ENCODE measurements around the gene VEGFB. TPM values are rescaled to one million over a fixed set of nuclear protein-coding genes. Genes with fewer than 3 reads are reported as not detected.

Gene VEGFB
- total RNA-seq (2013) = 2.6 TPM
- polyA plus RNA-seq = 1 to 10 TPM in 1 of 3 donors, under 1 TPM in 1, not detected in 1; 0.40 to 5.6 TPM
- 2.5 and 2.6 TPM in 2 replicates for polyA minus RNA-seq
- 1.3 to 18.6 (median 4.7) reads per million in 11 experiments for total RNA-seq

DNA sequence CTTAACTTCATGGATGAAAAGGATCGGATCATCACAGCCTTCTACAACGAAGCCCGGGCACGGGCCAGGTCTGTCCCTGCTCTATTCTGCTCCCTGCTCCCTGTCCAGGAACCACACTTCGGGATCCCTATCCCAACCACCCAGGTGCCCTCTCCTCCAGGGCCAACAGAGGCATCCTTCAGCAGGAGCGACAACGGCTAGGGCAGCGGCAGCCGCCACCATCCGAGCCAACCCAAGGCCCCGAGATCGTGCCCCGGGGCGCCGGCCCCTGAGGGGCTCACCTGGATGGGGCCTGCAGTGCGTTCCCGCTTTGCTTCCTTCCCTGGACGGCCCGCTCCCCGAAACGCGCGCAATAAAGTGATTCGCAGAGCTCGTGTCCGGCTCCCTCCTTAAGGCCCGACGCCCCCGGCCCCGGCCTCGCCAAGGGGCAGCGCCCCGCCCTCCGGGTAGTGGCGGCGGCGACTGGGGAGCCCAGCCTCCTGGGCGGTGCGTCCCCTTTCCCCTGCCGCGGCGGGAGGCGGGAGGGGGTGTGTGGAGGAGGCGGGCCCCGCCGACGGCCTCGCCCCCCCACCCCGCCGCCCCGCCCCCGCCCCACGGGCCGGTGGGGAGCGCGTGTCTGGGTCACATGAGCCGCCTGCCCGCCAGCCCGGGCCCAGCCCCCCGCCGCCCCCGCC is at the start of gene VEGFB:
TSS of gene VEGFB (plus strand) at position 672 of the 674 bp plus-strand sequence. CDS start 250 bp downstream, outside the sequence.
- DNase-seq = peak; percentile 19 to 35 (median 29)
- Histone ChIP-seq H3K27me3 (ENCODE audit: control insufficient read depth in 2 of 2, insufficient read depth in 2 of 2, low read length in 2 of 2) (peaks cover 0 to 7% of the 10 kb centered on the region in 2 donors), H3K27ac (ENCODE audit: low read depth in 1 of 2, low read length in 2 of 2) (no peak within 1 kb of the TSS), H3K79me2 (ENCODE audit: insufficient read depth, low read length) (peaks cover 5% of the 10 kb centered on the region), H4K20me1 (ENCODE audit: insufficient read depth, low read length) (no peaks in the 10 kb centered on the region), H3K9me3 (replicated peaks in 1 of 2; ENCODE audit: control insufficient read depth in 1 of 2, insufficient read depth in 1 of 2, low read length in 2 of 2) (no peaks in the 10 kb centered on the region), H3K4me2 (replicated peaks; ENCODE audit: extremely low read depth, low read length, poor library complexity, severe bottlenecking) (peak within 1 kb of the TSS; percentile 84), H3K4me1 (ENCODE audit: control insufficient read depth in 1 of 2, insufficient read depth in 2 of 2, low read length in 2 of 2) (peaks cover 53 to 74% of the 10 kb centered on the region in 2 donors), H2AFZ (ENCODE audit: insufficient read depth, low read depth, low read length, poor library complexity, severe bottlenecking) (peak within 1 kb of the TSS; percentile 61), H3K4me3 (replicated peaks in 1 of 3; ENCODE audit: low read depth in 2 of 3, low read length in 3 of 3) (peak within 1 kb of the TSS in 2 of 3 experiments; percentile 20 to 75), H3K9ac (ENCODE audit: insufficient read depth, low read length, poor library complexity, severe bottlenecking) (peak within 1 kb of the TSS; percentile 54), H3K36me3 (replicated peaks in 1 of 2; ENCODE audit: control insufficient read depth in 1 of 2, insufficient read depth in 2 of 2, low read length in 2 of 2) (no peaks in the 10 kb centered on the region)
- peaks cover 11 to 21% (median 16%) of the 10 kb centered on the region in 3 donors for H3K27me3 Mint-ChIP-seq (ENCODE audit: low read depth in 3 of 3)
- H3K36me3 Mint-ChIP-seq = peaks cover 14 to 29% of the 10 kb centered on the region in 2 donors
- peak within 1 kb of the TSS in 3 of 7 donors; percentile 25 to 45 (median 26) for H3K27ac Mint-ChIP-seq
- WGBS (ENCODE audit: insufficient coverage) = 10% methylated on average over 41 of the region's 62 CpGs
- no peak for TF ChIP-seq CTCF (IDR thresholded peaks at IDR 0.05)
- peaks cover 0 to 8% (median 2%) of the 10 kb centered on the region in 7 donors for H3K9me3 Mint-ChIP-seq
- H3K4me3 Mint-ChIP-seq = peak within 1 kb of the TSS; percentile 77 to 85
- intact Hi-C loops (cut with micrococcal nuclease) = no loop called here
- H3K4me1 Mint-ChIP-seq = peaks cover 51% of the 10 kb centered on the region

DNA sequence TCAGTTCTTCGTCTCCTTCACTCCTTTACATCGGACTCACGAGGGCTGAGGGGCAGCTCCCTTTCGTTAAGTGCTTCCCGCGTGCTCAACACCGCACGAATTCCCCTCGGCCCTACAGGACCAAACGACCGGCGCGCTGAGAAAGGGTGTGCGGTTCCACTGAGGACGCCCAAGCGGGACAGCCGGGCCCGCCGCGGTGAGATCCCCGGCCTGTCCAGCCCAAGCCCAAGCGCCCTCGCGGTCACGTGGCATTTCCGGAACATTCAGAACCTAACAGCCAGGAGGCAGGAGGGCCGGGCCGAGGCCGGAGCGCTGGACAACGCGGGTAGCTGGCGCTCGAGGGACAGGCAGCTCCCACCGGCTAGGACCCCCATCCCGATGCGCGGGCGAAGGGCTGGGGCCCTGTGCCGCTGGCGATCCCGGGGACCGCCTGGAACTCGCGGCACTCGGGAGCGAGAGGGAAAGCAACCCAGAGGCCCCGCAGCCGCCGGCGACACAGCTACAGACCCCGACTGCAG is 49.1 kb upstream of the VEGFB start:
- H3K4me1 ChIP-seq (ENCODE audit: control insufficient read depth in 1 of 2, insufficient read depth in 2 of 2, low read length in 2 of 2) = peaks cover 40 to 57% of the 10 kb centered on the region in 2 donors

More for the DNA sequence above, 49.1 kb upstream of the VEGFB start:
- TF ChIP-seq CTCF (IDR thresholded peaks at IDR 0.05) = no peak
- H4K20me1 ChIP-seq (ENCODE audit: insufficient read depth, low read length) = no peaks in the 10 kb centered on the region
- H3K4me1 Mint-ChIP-seq = peaks cover 50% of the 10 kb centered on the region
- no peaks in the 10 kb centered on the region for H3K36me3 ChIP-seq (replicated peaks in 1 of 2; ENCODE audit: control insufficient read depth in 1 of 2, insufficient read depth in 2 of 2, low read length in 2 of 2)
- under 1% methylated on average over 52 of the region's 52 CpGs for WGBS (ENCODE audit: insufficient coverage)
- peak overlapping the region; percentile 48 to 84 (median 48) for H3K4me3 ChIP-seq (replicated peaks in 1 of 3; ENCODE audit: low read depth in 2 of 3, low read length in 3 of 3)
- H2AFZ ChIP-seq (ENCODE audit: insufficient read depth, low read depth, low read length, poor library complexity, severe bottlenecking) = peak overlapping the region; percentile 90
- intact Hi-C loops (cut with micrococcal nuclease) = no loop called here
- peak overlapping the region; percentile 89 to 97 (median 96) for H3K27ac Mint-ChIP-seq
- H3K36me3 Mint-ChIP-seq = peaks cover 3 to 7% of the 10 kb centered on the region in 2 donors
- H3K27me3 Mint-ChIP-seq (ENCODE audit: low read depth in 3 of 3) = peaks cover 0 to 1% (median 0%) of the 10 kb centered on the region in 3 donors
- no peaks in the 10 kb centered on the region for H3K9me3 ChIP-seq (replicated peaks in 1 of 2; ENCODE audit: control insufficient read depth in 1 of 2, insufficient read depth in 1 of 2, low read length in 2 of 2)
- peak overlapping the region; percentile 78 to 88 for H3K27ac ChIP-seq (ENCODE audit: low read depth in 1 of 2, low read length in 2 of 2)
- DNase-seq = peak; percentile 71 to 87 (median 80)
- H3K27me3 ChIP-seq (ENCODE audit: control insufficient read depth in 2 of 2, insufficient read depth in 2 of 2, low read length in 2 of 2) = no peaks in the 10 kb centered on the region
- H3K4me2 ChIP-seq (replicated peaks; ENCODE audit: extremely low read depth, low read length, poor library complexity, severe bottlenecking) = peak overlapping the region; percentile 84
- H3K9ac ChIP-seq (ENCODE audit: insufficient read depth, low read length, poor library complexity, severe bottlenecking) = peak overlapping the region; percentile 74
- peaks cover 18% of the 10 kb centered on the region for H3K79me2 ChIP-seq (ENCODE audit: insufficient read depth, low read length)
- H3K4me3 Mint-ChIP-seq = peak overlapping the region; percentile 90 to 93
- no peaks in the 10 kb centered on the region for H3K9me3 Mint-ChIP-seq

Measured in CD14-positive monocyte (primary cell).